ENCODE results near the gene HCK. TPM values are rescaled to one million over a fixed set of nuclear protein-coding genes. Genes with fewer than 3 reads are reported as not detected.

Gene HCK
- total RNA-seq, 1 donor, result 0.36 TPM

GRCh38 chr20:32006841-32007786 is 44.9 kb upstream of the HCK start:
- Histone ChIP-seq H3K9me3 (ENCODE audit: low read depth, low read length) (no peaks in the 10 kb centered on the region), H3K27ac (ENCODE audit: low read depth, low read length) (no peak overlapping the region), H3K4me2 (ENCODE audit: insufficient read depth, low read length) (no peak overlapping the region), H3K27me3 (ENCODE audit: insufficient read depth, low read length) (peaks cover 9% of the 10 kb centered on the region), H3K36me3 (ENCODE audit: insufficient read depth, low read length) (no peaks in the 10 kb centered on the region), H3K79me2 (ENCODE audit: insufficient read depth, low read length) (no peaks in the 10 kb centered on the region), H2AFZ (ENCODE audit: low read length) (no peak overlapping the region), H3K4me1 (ENCODE audit: insufficient read depth, low read length) (no peaks in the 10 kb centered on the region), H3K4me3 (ENCODE audit: insufficient read depth, low read length) (no peak overlapping the region), H4K20me1 (ENCODE audit: insufficient read depth, low read length) (no peaks in the 10 kb centered on the region)
- no peak for DNase-seq (ENCODE audit: insufficient read length, low spot score, missing footprints)
- TF ChIP-seq CTCF (IDR thresholded peaks at IDR 0.05; ENCODE audit: extremely low read depth, low read depth, low read length), result no peak

- no peak overlapping the region for H3K4me3 ChIP-seq (ENCODE audit: insufficient read depth, low read length)
- no peak overlapping the region for H3K27ac ChIP-seq (ENCODE audit: low read depth, low read length)
- no peaks in the 10 kb centered on the region for H3K36me3 ChIP-seq (ENCODE audit: insufficient read depth, low read length)
- no peak overlapping the region for H3K4me2 ChIP-seq (ENCODE audit: insufficient read depth, low read length)
- H4K20me1 ChIP-seq (ENCODE audit: insufficient read depth, low read length), result no peaks in the 10 kb centered on the region
- no peaks in the 10 kb centered on the region for H3K9me3 ChIP-seq (ENCODE audit: low read depth, low read length)
- H3K79me2 ChIP-seq (ENCODE audit: insufficient read depth, low read length), result no peaks in the 10 kb centered on the region
- DNase-seq (ENCODE audit: insufficient read length, low spot score, missing footprints), result no peak
- H3K27me3 ChIP-seq (ENCODE audit: insufficient read depth, low read length), result peaks cover 9% of the 10 kb centered on the region
- H2AFZ ChIP-seq (ENCODE audit: low read length), result no peak overlapping the region
- H3K4me1 ChIP-seq (ENCODE audit: insufficient read depth, low read length), result no peaks in the 10 kb centered on the region
- no peak for TF ChIP-seq CTCF (IDR thresholded peaks at IDR 0.05; ENCODE audit: extremely low read depth, low read depth, low read length)
These were observed 44.0 kb upstream of the HCK start for GRCh38 chr20:32007787-32008616.

GRCh38 chr20:32009564-32009963 is 42.5 kb upstream of the HCK start:
- no peaks in the 10 kb centered on the region for H3K79me2 ChIP-seq (ENCODE audit: insufficient read depth, low read length)
- H3K4me2 ChIP-seq (ENCODE audit: insufficient read depth, low read length), result no peak overlapping the region
- TF ChIP-seq CTCF (IDR thresholded peaks at IDR 0.05; ENCODE audit: extremely low read depth, low read depth, low read length), result no peak
- no peaks in the 10 kb centered on the region for H3K9me3 ChIP-seq (ENCODE audit: low read depth, low read length)
- peaks cover 11% of the 10 kb centered on the region for H3K27me3 ChIP-seq (ENCODE audit: insufficient read depth, low read length)
- no peaks in the 10 kb centered on the region for H3K36me3 ChIP-seq (ENCODE audit: insufficient read depth, low read length)
- no peak overlapping the region for H2AFZ ChIP-seq (ENCODE audit: low read length)
- no peaks in the 10 kb centered on the region for H4K20me1 ChIP-seq (ENCODE audit: insufficient read depth, low read length)
- no peaks in the 10 kb centered on the region for H3K4me1 ChIP-seq (ENCODE audit: insufficient read depth, low read length)
- H3K27ac ChIP-seq (ENCODE audit: low read depth, low read length), result no peak overlapping the region
- no peak overlapping the region for H3K4me3 ChIP-seq (ENCODE audit: insufficient read depth, low read length)
- no peak for DNase-seq (ENCODE audit: insufficient read length, low spot score, missing footprints)

- no peak within 1 kb of the TSS for H3K27ac ChIP-seq (ENCODE audit: low read depth, low read length)
- H3K4me1 ChIP-seq (ENCODE audit: insufficient read depth, low read length), result no peaks in the 10 kb centered on the region
- no peaks in the 10 kb centered on the region for H3K79me2 ChIP-seq (ENCODE audit: insufficient read depth, low read length)
- peaks cover 12% of the 10 kb centered on the region for H3K27me3 ChIP-seq (ENCODE audit: insufficient read depth, low read length)
- TF ChIP-seq CTCF (IDR thresholded peaks at IDR 0.05; ENCODE audit: extremely low read depth, low read depth, low read length), result no peak
- no peaks in the 10 kb centered on the region for H3K36me3 ChIP-seq (ENCODE audit: insufficient read depth, low read length)
- no peak within 1 kb of the TSS for H2AFZ ChIP-seq (ENCODE audit: low read length)
- no peaks in the 10 kb centered on the region for H4K20me1 ChIP-seq (ENCODE audit: insufficient read depth, low read length)
- no peak within 1 kb of the TSS for H3K4me3 ChIP-seq (ENCODE audit: insufficient read depth, low read length)
- no peak for DNase-seq (ENCODE audit: insufficient read length, low spot score, missing footprints)
- H3K9me3 ChIP-seq (ENCODE audit: low read depth, low read length), result no peaks in the 10 kb centered on the region
- H3K4me2 ChIP-seq (ENCODE audit: insufficient read depth, low read length), result no peak within 1 kb of the TSS
These were observed 41.9 kb upstream of the HCK start, which contains the start of gene CCM2L for GRCh38 chr20:32010101-32010500. TSS of gene CCM2L (plus strand) at chr20:32010438. CDS start at chr20:32010455, 17 bp downstream.
